ENCODE data around the gene MAIP1.

GRCh38 chr2:199907008-199907714 is 48.2 kb upstream of the MAIP1 start:
- TF ChIP-seq CTCF (conservative IDR thresholded peaks at IDR 0.05; ENCODE audit: low read depth, low read length): no peak
- TF ChIP-seq EZH2 (IDR thresholded peaks at IDR 0.05; ENCODE audit: borderline replicate concordance, low read depth, low read length, poor library complexity, severe bottlenecking): no peak
